ENCODE measurements around the gene ZNF516.
"Not testable (repeated sequence)": the region's sequence is repeated elsewhere in the genome, so short reads cannot be mapped to it uniquely, and the experiment has no call there.

The ZNF516 gene, protein sequence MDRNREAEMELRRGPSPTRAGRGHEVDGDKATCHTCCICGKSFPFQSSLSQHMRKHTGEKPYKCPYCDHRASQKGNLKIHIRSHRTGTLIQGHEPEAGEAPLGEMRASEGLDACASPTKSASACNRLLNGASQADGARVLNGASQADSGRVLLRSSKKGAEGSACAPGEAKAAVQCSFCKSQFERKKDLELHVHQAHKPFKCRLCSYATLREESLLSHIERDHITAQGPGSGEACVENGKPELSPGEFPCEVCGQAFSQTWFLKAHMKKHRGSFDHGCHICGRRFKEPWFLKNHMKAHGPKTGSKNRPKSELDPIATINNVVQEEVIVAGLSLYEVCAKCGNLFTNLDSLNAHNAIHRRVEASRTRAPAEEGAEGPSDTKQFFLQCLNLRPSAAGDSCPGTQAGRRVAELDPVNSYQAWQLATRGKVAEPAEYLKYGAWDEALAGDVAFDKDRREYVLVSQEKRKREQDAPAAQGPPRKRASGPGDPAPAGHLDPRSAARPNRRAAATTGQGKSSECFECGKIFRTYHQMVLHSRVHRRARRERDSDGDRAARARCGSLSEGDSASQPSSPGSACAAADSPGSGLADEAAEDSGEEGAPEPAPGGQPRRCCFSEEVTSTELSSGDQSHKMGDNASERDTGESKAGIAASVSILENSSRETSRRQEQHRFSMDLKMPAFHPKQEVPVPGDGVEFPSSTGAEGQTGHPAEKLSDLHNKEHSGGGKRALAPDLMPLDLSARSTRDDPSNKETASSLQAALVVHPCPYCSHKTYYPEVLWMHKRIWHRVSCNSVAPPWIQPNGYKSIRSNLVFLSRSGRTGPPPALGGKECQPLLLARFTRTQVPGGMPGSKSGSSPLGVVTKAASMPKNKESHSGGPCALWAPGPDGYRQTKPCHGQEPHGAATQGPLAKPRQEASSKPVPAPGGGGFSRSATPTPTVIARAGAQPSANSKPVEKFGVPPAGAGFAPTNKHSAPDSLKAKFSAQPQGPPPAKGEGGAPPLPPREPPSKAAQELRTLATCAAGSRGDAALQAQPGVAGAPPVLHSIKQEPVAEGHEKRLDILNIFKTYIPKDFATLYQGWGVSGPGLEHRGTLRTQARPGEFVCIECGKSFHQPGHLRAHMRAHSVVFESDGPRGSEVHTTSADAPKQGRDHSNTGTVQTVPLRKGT

DNA sequence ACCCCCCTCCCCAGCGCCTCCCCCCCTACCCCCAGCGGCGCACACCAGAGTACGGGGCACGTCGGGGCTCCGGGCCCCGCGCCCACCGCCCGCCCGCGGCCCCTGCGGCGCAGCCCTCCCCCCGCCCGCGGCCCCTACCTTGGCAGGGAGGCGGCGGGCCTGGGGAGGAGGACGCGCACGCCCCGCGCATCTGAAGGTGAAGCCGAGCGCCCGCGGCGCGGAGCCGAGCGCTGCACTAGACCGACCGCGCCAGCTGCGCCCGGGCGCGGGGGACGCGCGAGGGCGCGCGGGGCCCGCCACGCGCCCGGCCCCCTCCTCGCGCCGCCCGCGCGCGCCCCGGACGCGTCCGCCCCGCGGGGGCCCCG, at the start of gene ZNF516:
TSS of gene ZNF516 (minus strand) at position 237 of the 365 bp plus-strand sequence. CDS start 52,188 bp downstream, outside the sequence.
- DNase-seq (ENCODE audit: low read depth) = no peak

DNA sequence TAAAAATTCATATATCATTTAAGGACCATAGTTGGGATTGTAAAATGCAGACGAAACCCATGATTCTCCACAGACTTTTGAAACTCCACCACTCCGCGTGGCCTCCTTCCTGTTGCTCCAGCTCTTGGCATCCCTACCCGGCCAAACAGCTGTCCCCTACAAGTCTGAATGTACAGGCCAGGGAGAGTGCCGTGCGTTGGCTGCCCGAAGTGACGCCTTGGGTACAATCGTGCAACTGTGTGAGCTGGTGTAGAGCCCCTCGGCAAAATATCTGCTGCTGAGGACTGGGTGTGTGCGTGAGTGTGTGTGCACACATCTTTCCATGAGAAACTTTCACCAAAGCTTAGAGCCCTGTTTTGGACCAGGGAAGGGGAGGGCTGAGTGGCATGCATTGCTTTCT, 43.8 kb upstream of the ZNF516 start:
- no peak for DNase-seq (ENCODE audit: low read depth)

DNA sequence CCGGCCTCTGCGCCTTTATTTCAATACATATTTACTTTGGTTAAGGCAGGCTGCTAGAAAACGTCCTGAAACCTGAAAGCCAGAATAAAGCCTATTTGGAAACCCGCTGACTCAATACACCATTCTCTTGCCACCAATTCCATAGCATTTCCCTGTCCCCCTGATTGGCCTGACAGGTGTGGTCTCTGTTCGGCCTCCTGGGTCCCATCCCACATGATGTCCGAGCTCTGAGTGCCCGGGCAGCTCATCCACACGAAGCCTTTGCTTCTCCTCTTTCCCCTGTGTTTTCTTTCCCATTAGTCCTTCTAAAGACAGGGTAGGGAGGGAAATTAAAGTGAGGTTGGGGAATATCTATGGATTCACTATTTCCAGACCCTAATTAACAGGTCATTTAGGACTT, 42.6 kb upstream of the ZNF516 start:
- DNase-seq (ENCODE audit: low read depth) = no peak

DNA sequence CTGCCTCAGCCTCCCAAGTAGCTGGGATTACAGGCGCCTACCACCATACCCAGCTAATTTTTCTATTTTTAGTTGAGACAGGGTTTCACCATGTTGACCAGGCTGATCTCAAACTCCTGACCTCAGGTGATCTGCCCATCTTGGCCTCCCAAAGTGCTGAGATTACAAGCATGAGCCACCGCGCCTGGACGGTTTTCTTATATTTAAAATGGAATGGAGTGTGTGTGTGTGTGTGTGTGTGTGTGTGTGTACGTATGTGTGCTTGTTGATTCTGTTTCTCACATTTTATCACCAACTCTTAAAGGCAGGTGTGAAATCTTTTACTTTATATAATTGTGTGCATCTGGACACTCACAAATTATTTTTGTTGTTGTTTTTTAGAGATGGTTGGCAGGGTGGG, 41.6 kb upstream of the ZNF516 start:
- not testable (repeated sequence) for DNase-seq (ENCODE audit: low read depth)

DNA sequence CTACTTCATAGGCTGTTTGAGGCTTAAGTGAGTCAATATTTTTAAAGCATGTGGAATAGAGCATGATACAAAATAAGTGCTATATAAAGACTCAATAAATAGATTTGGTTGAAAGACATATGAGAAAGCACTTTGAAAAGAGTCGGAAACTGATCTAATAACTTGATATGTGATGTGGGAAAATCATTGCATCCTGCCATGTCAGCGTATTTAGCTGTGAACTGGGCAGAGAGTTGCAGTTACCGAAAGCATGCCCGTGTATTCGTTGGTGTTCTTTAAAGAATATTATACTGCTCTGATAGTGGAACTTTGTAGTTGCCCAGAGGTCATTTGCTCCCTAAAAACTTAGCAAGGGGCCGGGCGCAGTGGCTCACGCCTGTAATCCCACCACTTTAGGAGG, 37.8 kb upstream of the ZNF516 start:
- DNase-seq (ENCODE audit: low read depth) = no peak

DNA sequence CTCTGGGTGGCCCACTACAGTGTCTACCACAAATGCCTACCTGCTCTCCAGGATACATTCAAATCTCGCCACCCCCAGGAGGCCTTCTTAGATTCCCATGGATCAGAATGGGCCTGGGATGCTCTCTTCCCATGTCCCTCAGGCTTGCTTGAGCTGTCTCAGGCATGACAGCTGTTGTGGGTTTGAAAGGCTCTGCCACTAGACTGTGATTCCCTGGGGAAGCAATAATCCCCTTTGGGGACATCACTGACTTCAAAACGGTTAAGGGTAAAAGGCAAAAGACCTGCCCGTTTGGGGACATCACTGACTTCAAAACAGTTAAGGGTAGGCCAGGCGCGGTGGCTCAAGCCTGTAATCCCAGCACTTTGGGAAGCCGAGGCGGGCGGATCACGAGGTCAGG, 35.8 kb upstream of the ZNF516 start:
- no peak for DNase-seq (ENCODE audit: low read depth)

DNA sequence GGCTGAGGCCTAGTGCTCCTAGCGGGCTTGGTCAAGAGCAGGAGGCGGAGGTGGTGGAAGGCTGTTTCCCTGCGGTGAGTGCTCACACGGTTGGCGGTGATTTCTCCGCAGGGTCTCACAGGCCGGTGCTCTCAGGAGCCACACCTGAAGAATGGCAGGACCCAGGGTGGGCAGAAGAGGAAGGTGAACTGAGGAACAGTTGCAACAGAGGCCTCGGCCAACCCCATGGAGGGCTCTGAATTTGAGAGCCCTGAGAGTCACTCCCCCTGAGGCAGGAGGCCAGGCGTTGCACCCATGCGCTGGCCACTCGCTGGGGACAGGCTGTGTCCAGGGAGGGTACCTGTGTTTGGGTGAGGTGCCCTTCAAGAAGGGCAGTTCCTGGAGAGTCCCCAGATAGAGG, 35.3 kb upstream of the ZNF516 start:
- DNase-seq (ENCODE audit: low read depth) = no peak

DNA sequence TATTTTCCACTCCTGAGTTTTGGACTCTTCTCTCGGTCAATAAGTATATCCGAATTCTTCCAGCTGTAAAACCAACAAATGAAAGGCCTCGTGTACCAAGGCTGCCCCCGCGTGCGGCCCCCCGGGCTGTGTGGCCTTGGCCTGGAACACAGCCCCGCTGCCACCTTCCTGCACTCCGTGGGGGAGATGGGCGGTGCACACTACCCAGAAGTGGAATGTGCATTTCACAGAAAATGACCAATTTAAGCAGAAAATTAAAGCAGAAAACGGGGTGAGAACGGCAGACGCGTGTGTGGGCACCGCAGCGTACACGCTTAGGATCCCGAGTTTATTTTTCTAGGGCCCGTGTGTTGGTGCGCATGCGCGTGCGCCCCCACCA, 34.4 kb upstream of the ZNF516 start:
- no peak for DNase-seq (ENCODE audit: low read depth)

DNA sequence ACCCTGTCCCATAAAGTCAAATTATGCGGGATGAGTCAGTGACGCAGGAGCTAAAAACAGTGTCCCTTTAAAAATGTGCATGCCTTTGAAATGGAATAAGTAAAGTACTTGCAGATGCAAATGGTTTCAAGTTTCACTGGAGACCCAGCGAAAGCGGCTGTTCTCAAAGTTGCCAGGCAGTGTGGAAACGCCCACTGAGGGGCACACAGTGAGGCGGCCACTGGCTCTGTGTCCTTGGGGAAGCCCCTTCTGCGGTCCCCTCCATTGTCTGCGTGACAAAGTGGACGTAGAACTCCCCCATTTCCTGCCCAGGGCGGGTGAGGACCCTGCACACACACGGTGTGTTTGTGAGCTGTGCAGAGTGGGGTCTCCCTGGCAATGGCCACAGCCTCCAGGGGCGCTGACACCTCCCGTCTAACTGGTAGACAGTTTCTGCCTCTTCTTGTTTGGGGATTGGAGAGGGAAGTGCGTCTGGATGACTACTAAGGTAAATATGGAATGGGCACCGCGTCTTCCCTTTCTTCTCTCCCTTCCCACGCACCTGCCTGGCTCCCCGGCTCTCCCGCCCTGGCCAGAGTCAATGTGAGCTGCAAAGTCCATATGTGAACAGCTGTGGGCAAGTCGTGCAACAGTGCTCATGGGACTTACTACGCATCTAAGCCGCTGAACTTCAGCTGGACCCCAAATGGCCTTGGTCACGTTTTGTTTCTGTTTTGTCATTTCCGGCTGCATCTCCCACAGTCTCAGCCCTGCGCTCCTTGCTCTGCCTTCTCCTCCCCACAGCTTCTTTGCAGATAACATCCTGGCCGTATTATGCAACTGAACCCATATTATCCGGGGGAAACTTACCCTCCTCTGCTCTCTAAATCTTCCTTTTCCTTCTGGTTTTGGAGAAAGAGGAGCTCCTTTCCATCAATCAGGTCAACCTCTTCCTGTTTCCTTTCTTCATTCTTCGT, 33.7 kb upstream of the ZNF516 start:
- DNase-seq (ENCODE audit: low read depth) = peak; percentile 70

DNA sequence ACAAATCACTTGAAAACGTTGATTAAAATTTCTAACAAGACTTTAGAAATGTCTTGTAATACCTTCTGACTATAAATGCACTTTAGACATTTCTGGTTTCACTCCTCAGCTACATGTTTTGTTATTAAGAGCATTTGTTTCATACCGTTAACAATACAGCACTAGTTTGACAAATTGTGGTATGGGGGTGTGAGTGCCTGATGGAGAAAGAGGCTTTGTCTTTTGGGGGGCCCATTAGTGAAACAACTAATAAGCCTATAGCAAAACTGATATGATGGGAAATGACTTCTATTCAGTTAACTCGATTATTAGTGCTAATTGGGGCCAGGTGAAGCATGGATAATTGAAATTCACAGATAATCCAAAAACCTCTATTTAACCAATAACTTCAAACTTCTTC, 30.9 kb upstream of the ZNF516 start:
- no peak for DNase-seq (ENCODE audit: low read depth)

DNA sequence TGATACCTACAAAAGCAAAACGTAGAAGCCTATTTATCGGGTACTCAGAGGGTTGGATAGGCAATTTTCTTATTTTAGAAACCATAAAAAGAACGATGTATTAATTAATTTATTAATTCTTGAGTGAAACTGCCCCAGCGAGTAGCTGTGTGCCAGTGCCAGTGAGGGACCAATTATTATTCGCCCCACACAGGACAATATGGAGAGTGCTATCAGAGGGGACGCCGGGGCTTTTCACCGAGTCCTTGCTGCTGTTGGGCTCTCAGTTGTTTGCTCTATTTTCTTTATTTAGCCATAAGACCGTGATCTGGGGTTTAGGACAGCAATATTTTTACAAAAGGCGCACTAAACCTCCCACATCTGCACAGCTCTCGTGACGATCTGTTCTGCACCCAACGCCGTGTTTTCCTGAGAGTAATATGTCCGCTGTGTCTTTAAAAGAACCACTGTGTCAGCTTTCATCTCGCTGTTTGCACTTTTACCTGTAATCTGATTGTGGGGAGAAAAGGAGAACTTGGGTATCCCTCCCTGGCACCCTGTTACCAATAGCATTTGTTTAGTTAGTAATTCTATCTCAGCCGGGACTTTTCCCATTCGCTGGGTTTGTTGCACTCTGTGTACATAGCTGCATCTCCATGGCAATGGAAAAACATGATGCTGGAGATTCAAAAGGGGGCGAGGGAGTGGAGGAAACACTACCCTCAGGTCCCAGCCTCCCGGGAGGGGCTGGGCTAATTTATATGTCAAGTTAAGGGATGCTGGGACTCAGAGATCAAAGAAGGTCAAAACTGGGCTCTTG, 30.1 kb upstream of the ZNF516 start:
- peak; percentile 87 for DNase-seq (ENCODE audit: low read depth)

DNA sequence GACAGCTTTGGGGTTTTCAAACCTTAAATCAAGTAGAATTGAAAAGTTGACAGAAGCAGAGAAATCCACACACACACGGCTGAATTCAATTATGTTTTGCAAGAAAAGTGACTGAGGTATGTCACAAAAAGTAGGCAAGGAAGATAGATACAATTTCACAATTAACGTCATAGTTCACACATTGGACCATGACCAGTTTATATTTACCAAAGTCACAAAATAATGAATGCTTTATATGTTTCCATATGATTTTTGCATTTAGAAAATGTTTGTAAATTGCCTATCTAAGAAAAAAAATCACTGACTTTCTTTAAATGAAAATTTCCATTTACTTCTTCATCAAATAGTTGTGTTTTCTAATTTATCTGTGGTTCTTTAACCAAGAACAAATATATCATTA, 29.4 kb upstream of the ZNF516 start:
- DNase-seq (ENCODE audit: low read depth) = peak; percentile 21

DNA sequence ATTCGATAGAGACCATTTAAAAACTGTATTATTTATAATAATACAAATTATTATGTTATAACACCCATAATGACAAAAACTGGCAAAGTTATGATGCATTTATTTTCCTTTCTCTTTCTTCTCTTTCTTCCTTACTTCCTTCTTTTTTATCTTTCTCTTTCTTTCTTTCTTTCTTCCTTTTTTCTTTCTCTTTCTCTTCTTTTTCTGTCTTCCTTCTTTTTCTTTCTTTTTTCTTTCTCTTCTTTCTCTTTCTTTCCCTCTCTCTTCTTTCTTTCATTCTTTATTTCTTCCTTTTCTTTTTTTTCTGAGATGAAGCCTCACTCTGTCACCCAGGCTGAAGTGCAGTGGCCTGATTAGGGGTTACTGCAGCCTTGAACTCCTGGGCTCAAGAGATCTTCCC, 27.5 kb upstream of the ZNF516 start:
- no peak for DNase-seq (ENCODE audit: low read depth)

DNA sequence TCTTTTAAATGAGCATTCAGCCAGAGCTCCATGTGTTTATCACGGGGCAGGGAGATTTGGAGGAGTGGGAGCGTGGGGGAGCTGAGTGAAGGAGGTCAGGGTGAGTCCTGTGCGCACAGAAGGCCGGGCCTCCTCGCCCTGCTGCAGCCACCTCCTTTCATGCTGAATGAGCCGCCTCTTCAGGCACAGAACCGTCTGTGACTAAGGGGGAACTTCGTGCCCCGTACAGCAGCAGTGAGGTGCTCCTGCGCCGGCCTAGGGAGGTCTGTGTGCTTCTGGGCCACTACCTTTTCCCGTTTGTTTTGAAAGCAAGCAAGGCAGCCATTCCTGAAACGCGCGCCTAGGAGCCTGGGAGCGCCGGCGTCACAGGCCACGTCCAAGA, 27.1 kb upstream of the ZNF516 start:
- no peak for DNase-seq (ENCODE audit: low read depth)

DNA sequence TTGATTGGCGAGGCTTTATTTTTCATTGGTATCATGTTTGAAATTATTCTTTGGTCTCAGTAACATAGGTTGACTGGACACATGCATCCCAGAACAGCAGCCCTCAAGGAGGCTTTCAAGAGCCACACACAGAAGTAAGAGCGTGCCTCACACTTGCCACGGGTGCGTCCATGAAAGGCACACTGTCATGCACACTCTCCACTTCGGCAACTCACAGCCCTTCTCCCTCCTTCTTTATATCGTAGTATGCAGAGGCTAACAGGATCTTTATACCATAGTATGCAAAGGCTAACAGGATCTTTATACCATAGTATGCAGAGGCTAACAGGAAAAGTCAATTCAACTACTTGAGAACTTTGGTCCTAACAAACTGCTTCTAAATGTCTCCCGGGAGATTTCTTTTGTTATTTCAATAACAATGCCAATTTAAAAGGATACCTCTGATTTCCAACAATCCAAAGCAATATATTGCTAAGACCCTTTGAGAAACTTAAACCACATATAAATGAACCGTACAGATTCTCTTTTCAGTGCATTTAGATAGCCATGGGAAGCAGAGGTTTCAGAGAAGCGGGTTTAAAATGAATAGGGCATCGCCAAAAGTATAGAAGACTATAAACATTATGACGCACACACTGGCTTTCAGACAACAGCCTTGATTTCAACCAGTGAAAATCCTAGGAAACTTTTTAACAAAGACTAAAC, 26.5 kb upstream of the ZNF516 start:
- no peak for DNase-seq (ENCODE audit: low read depth)

DNA sequence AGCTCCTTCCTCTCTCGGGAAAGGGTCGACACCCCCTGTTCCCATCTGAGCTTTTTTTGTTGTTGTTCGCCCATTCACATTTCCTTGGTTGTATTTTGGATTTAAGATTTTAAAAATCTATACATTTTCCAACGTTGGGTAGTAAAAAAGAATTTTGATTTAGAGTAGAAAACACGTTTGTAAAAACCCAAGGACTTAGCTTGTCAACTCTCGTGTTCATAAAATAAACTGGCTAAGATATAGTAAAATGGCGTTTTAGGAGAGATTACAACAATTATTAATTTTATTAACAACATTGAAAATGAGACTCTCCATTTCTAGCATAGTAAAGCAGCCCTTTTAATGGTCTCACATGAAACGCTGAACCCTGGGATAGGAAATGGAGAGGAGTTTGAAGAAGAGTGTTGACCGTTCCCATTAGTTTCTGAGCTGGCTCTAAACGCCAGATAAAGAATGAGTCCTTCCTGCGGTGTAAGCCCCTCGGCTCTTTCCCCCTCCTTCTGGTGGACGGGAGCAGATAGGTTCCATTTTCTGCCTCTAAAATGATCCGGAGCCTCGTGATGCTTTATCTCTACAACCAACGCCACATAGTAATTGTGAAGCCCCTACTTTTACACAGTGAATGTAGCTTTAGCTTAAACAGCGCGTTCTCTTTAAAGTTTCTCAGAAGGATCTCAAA, 24.0 kb upstream of the ZNF516 start:
- DNase-seq (ENCODE audit: low read depth) = peak; percentile 21

DNA sequence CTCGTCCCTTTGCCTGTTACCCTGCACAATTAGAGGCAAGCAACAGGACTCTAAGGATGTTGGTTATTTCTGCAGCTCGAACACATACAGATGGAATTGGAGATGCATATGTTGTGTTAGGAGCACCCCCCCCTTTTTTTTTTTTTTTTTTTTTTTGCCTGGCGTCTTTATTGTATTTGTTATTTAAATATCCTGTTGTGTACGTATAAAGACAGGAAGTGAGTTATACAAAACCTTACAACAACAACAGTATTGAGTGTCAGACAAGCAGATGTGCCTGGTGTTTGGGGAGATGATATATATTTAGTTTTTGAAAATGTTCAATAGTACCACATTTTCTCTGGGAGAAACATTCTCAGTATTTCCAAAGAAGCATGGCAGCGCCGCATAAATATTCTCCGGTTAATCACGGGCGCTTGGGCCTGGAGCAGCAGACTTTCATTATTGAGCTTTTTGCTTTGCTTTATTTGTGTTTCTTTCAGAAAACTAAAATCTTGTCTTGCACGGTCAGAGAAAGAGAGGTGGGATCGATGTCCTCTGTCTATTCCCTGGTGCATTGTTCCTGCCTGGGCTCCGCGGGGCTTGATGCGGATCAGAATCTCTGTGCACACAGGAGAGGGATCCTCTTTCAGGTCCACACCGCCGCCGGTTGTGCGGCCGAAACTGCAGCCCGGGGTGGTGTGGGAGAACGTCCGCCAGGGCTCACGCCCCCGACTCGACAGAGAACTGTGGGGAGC, 23.2 kb upstream of the ZNF516 start:
- peak; percentile 32 for DNase-seq (ENCODE audit: low read depth)

DNA sequence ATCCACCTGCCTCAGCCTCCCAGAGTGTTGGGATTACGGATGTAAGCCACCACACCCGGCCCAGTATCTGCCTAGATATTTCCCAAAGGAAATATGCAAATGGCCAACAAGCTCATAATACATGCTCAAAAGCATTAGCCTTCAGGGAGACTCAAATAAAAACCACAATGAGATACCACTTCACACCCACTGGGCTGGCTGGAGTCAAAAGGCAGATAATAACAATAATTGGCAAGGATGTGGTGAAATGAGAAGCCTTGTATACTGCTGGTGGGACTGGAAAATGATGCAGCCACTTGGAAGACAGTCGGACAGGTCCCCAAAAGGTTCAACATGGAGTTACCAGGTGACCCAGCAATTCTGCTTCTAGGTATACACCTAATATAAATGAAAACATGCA, 20.5 kb upstream of the ZNF516 start:
- DNase-seq (ENCODE audit: low read depth) = no peak

DNA sequence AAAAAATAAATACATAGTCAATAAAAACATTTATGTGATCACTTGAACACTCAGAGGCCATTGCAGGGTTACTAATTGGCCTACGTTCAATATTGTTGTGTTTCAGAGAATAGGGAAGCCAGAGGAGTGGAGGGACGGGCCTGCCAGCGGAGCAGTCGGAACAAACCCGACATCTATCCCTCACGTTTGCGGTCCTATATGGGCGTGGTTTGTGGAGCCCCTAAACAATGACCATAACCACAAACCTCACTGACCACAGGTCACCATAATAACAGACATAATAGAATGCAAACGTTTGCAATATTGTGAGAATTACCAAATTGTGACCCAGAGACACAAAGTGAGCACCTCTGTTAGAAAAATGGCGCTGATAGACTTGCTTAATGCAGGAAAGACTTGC, 19.5 kb upstream of the ZNF516 start:
- no peak for DNase-seq (ENCODE audit: low read depth)
